Fibroblast of skin of left quadriceps (primary cell): ENCODE measurements around the gene ZNF536.

ENCODE experiments used
- DNase-seq, 2 experiments: peaks; one replicate each; pipeline ENCODE4 v3.0.0-alpha.2; 2013; ENCODE audit warnings: low read depth in 2 of 2

Gene ZNF536

GRCh38 chr19:30606114-30607050 lies 234.2 kb downstream of the ZNF536 start:
- DNase-seq = no peak
